NK-92 treated with Interleukin-12 subunit alpha and Interleukin-12 subunit beta, amount 100 ng/mL, for 24 hours (cell line): ENCODE measurements around the gene ZNF609.

Source experiments
- DNase-seq: peaks from one replicate; lab custom pipeline; 2025; lab: John Stamatoyannopoulos, UW

ZNF609 gene

GRCh38 chr15:64696481-64696880 lies 236.1 kb downstream of the ZNF609 start:
- no peak for DNase-seq

GRCh38 chr15:64697911-64698369 lies 237.6 kb downstream of the ZNF609 start:
- DNase-seq, result no peak

- no peak for DNase-seq
These were observed 238.4 kb downstream of the ZNF609 start for GRCh38 chr15:64698823-64699222.

GRCh38 chr15:64699751-64700388 lies 239.5 kb downstream of the ZNF609 start:
- DNase-seq, result no peak

- no peak for DNase-seq
These were observed 240.7 kb downstream of the ZNF609 start for GRCh38 chr15:64701051-64701450.

- DNase-seq, result no peak
These were observed 241.3 kb downstream of the ZNF609 start for GRCh38 chr15:64701482-64702184.

- DNase-seq, result peak; percentile 97
These were observed 242.6 kb downstream of the ZNF609 start for GRCh38 chr15:64702816-64703631.

GRCh38 chr15:64703632-64703959 lies 243.2 kb downstream of the ZNF609 start:
- DNase-seq, result no peak

- DNase-seq, result no peak
These were observed 244.6 kb downstream of the ZNF609 start for GRCh38 chr15:64705006-64705405.

GRCh38 chr15:64706011-64706911 lies 245.9 kb downstream of the ZNF609 start:
- DNase-seq, result no peak

GRCh38 chr15:64710676-64711428 lies 250.5 kb downstream of the ZNF609 start:
- DNase-seq, result no peak

GRCh38 chr15:64712353-64712752 lies 252.0 kb downstream of the ZNF609 start:
- no peak for DNase-seq

GRCh38 chr15:64713592-64713991 lies 253.2 kb downstream of the ZNF609 start:
- no peak for DNase-seq

- no peak for DNase-seq
These were observed 256.1 kb downstream of the ZNF609 start for GRCh38 chr15:64716452-64716851.

GRCh38 chr15:64717130-64717529 lies 256.8 kb downstream of the ZNF609 start:
- no peak for DNase-seq

GRCh38 chr15:64717735-64718495 lies 257.5 kb downstream of the ZNF609 start:
- DNase-seq, result no peak

- DNase-seq, result no peak
These were observed 259.8 kb downstream of the ZNF609 start for GRCh38 chr15:64720188-64720587.

- DNase-seq, result no peak
These were observed 269.8 kb downstream of the ZNF609 start for GRCh38 chr15:64730151-64730550.

- peak; percentile 61 for DNase-seq
These were observed 270.8 kb downstream of the ZNF609 start for GRCh38 chr15:64731012-64731804.

GRCh38 chr15:64731805-64732151 lies 271.4 kb downstream of the ZNF609 start:
- no peak for DNase-seq
